Embryonic facial prominence (tissue), 1 donor: ENCODE data around the gene QSOX1.
"Not testable (repeated sequence)": the region's sequence is repeated elsewhere in the genome, so short reads cannot be mapped to it uniquely, and the experiment has no call there.

Experiments used
- DNase-seq: peaks from one replicate; pipeline ENCODE4 v3.0.0-alpha.2; 2016; ENCODE audit errors: extremely low spot score

The QSOX1 gene

GRCh38 chr1:180190091-180190490 is 35.4 kb downstream of the QSOX1 start:
- no peak for DNase-seq

GRCh38 chr1:180192172-180192571 is 37.5 kb downstream of the QSOX1 start:
- DNase-seq: no peak

- no peak for DNase-seq
These were observed 38.7 kb downstream of the QSOX1 start for GRCh38 chr1:180193141-180194047.

GRCh38 chr1:180194048-180194425 is 39.4 kb downstream of the QSOX1 start:
- no peak for DNase-seq

GRCh38 chr1:180194546-180195207 is 40.0 kb downstream of the QSOX1 start:
- DNase-seq: no peak

- no peak for DNase-seq
These were observed 40.7 kb downstream of the QSOX1 start for GRCh38 chr1:180195401-180195800.

GRCh38 chr1:180195916-180196315 is 41.2 kb downstream of the QSOX1 start:
- no peak for DNase-seq

- no peak for DNase-seq
These were observed 41.9 kb downstream of the QSOX1 start for GRCh38 chr1:180196436-180197003.

GRCh38 chr1:180197231-180197630 is 42.6 kb downstream of the QSOX1 start:
- no peak for DNase-seq

- no peak for DNase-seq
These were observed 43.5 kb downstream of the QSOX1 start for GRCh38 chr1:180198196-180198595.

GRCh38 chr1:180198611-180199010 is 43.9 kb downstream of the QSOX1 start:
- DNase-seq: no peak

- DNase-seq: no peak
These were observed 44.3 kb downstream of the QSOX1 start for GRCh38 chr1:180199018-180199417.

- DNase-seq: no peak
These were observed 47.0 kb downstream of the QSOX1 start for GRCh38 chr1:180201451-180202200.

GRCh38 chr1:180202588-180202987 is 47.9 kb downstream of the QSOX1 start:
- DNase-seq: not testable (repeated sequence)

GRCh38 chr1:180204231-180204630 is 49.6 kb downstream of the QSOX1 start:
- no peak for DNase-seq

GRCh38 chr1:180206581-180206980 is 51.9 kb downstream of the QSOX1 start:
- DNase-seq: no peak

GRCh38 chr1:180208264-180208663 is 53.6 kb downstream of the QSOX1 start:
- no peak for DNase-seq

GRCh38 chr1:180210008-180210620 is 55.4 kb downstream of the QSOX1 start:
- DNase-seq: no peak

- no peak for DNase-seq
These were observed 56.6 kb downstream of the QSOX1 start for GRCh38 chr1:180211156-180211859.

GRCh38 chr1:180211860-180212229 is 57.2 kb downstream of the QSOX1 start:
- no peak for DNase-seq
